Measurements from ENCODE around the gene PANX1.

DNA sequence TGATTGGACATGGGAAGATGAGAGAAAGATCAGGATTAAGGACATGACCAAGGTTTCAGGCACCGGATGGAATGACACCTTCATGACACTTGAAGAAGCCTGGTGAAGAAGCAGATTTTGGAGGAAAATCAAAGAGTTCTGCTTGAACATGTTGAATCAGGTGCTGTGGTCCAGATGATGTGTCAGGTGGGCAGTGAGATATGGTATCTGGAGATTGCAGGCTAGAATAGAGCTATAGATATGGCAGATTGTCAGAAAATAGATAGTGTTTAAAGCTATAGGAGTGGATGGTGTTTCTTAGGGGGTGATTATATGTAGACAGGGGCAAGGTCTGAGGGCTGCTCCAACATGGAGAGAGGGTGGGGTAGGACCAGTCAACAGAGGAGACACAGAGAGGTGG is 40.2 kb downstream of the PANX1 start:
- TF ChIP-seq, protein P1, sequence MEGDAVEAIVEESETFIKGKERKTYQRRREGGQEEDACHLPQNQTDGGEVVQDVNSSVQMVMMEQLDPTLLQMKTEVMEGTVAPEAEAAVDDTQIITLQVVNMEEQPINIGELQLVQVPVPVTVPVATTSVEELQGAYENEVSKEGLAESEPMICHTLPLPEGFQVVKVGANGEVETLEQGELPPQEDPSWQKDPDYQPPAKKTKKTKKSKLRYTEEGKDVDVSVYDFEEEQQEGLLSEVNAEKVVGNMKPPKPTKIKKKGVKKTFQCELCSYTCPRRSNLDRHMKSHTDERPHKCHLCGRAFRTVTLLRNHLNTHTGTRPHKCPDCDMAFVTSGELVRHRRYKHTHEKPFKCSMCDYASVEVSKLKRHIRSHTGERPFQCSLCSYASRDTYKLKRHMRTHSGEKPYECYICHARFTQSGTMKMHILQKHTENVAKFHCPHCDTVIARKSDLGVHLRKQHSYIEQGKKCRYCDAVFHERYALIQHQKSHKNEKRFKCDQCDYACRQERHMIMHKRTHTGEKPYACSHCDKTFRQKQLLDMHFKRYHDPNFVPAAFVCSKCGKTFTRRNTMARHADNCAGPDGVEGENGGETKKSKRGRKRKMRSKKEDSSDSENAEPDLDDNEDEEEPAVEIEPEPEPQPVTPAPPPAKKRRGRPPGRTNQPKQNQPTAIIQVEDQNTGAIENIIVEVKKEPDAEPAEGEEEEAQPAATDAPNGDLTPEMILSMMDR (IDR thresholded peaks at IDR 0.05), result no peak
- TF ChIP-seq POLR2A (IDR thresholded peaks at IDR 0.05), result no peak
- no peak for TF ChIP-seq EP300 (IDR thresholded peaks at IDR 0.05; ENCODE audit: low read depth)

Data from transverse colon (tissue), 3 donors.